Fibroblast of mammary gland (primary cell): ENCODE results near the gene CALB2.

Experiments used
- DNase-seq: peaks from one replicate; pipeline ENCODE4 v3.0.0-alpha.2; 2010; ENCODE audit warnings: low read depth
- H3K4me3 ChIP-seq: 2 replicates; pipeline ENCODE4 v1.5.1; 2011; ENCODE audit warnings: low read depth, mild to moderate bottlenecking, low read length, moderate library complexity; ENCODE audit not compliant: control insufficient read depth
- TF ChIP-seq, protein P1 (sequence below): conservative IDR thresholded peaks from 2 replicates; pipeline ENCODE4 v1.5.1; 2011; ENCODE audit warnings: low read depth, low read length, inconsistent platforms; ENCODE audit not compliant: control insufficient read depth, insufficient read depth

CALB2 gene

DNA sequence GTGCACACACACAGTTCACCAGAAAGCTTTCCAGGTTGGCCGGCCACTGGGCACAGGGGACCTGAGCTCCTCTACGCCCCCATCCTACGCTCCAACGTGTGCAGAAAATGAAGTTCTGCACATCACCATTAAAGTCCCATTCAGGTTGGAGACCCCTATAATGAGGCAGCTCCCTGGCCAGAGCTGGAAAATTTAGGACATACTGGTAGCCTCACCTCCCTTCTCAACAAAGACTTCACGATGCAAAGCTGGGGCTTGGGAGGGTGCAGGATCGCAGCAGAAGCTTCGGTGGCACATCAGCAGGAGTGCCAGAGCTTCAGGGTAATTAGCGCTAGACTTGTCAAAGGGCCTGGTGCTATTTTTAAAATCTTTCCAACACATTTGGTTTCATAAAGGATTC lies 15.4 kb upstream of the CALB2 start:
- no peak for DNase-seq
- TF ChIP-seq, protein P1, sequence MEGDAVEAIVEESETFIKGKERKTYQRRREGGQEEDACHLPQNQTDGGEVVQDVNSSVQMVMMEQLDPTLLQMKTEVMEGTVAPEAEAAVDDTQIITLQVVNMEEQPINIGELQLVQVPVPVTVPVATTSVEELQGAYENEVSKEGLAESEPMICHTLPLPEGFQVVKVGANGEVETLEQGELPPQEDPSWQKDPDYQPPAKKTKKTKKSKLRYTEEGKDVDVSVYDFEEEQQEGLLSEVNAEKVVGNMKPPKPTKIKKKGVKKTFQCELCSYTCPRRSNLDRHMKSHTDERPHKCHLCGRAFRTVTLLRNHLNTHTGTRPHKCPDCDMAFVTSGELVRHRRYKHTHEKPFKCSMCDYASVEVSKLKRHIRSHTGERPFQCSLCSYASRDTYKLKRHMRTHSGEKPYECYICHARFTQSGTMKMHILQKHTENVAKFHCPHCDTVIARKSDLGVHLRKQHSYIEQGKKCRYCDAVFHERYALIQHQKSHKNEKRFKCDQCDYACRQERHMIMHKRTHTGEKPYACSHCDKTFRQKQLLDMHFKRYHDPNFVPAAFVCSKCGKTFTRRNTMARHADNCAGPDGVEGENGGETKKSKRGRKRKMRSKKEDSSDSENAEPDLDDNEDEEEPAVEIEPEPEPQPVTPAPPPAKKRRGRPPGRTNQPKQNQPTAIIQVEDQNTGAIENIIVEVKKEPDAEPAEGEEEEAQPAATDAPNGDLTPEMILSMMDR: no peak
- H3K4me3 ChIP-seq: no peak overlapping the region

DNA sequence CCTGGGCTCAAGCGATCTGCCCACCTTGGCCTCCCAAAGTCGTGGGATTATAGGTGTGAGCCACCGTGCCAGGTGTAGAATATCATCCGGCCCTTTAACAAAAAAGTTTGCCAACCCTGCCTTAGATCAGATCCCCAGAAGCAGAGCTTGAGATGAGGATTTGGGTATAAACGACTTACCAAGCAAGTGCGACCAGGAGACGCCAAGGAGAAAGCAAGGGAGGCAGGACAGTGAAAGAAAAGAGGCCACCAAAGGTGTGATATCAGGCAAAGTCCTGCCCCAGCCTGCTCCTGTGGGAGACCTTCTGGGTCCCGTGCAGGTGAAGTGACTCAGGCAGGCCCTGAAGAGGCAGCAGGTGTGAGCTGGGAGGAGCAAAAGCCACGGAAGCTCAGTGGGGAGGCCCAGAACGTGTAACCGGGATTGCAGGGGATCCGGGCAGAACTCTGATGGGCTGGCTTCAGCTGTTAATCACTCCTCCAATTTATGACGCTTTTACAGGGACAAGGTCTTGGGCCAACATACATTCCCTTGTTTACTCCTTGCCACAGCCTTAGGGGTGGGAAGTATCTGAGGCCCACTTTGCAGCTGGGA lies 14.1 kb upstream of the CALB2 start:
- DNase-seq: no peak
- TF ChIP-seq, protein P1: no peak

DNA sequence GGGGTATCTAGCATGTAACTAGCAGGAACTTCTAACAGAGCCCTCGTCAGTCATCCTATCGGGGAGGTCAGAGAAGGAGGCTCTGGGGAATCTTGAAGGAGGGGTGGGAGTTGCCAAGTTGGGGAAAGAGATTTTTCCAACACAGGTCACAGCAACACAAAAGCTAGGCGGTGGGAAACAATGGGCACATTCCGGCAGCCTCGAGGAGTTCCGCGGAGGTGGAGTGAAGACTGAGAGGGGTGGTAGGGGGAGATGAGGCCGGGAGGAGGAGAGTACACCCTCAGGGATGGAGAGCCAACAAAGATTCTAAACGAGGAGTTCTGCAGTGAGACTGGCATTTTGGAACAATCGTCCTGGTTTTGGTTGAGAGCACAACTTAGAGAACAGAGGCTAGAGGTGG lies 13.5 kb upstream of the CALB2 start:
- H3K4me3 ChIP-seq: no peak overlapping the region
- DNase-seq: no peak

More for the DNA sequence above, 14.1 kb upstream of the CALB2 start:
- H3K4me3 ChIP-seq: no peak overlapping the region

DNA sequence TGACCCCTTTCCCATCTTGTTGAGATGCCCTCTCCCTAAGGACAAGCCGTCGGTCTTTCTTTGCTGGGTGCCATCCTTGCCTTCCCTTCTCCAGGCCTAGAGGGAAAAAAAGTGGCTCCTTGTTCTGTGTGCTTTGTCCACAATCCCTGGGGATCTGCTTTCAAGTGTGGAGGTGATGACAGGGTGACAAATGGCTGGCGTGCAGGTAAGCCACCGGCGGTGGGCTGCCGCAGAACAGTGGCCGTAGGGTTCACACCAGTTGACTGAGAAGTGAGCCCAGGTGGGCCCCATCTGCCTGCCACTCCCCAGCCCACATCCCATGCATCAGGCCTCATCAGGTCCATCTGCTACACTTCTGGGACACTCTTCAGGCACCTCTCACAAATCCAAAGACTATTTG lies 11.4 kb upstream of the CALB2 start:
- TF ChIP-seq, protein P1: no peak
- no peak overlapping the region for H3K4me3 ChIP-seq
- DNase-seq: no peak

More for the DNA sequence above, 13.5 kb upstream of the CALB2 start:
- TF ChIP-seq, protein P1: no peak

DNA sequence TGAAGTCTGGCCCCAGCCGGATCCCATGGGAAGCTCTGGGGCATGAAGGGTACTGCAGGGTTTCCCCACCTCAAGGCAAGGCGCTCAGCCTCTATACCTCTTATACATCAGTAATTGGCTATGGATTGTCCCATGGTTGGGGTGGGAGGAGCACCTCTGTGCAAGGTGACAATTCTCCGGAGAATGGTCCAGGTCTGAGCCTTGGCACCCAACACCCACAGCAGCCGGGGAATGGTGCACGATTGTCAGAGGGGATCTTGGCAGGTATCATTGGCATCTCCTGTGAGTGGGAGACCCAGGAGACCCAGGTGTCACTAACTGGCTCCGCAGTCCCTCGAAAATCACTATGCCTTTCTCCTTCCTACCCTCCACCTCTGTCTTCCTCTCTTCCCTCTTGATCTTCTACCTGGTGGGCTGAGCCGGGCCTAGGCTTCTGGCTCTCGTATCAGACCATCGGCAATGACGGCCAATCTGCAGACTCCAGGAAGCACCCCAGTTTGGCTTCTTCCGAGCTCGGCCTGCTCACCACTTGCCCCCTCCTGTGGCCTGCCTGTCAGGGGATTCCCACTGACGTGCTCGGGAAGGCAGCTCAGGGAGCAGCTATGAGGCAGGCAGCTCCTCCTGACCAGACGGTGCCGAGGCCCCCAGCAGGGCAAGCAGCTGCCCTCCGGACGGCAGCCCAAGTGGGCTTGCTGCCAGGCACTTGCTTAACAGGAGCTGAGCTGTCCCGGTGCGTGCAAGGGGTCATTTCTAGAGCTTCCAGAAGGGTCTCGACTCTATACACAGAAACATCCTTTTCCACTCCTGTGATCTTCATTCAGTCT lies 10.0 kb upstream of the CALB2 start:
- TF ChIP-seq, protein P1: no peak
- no peak for DNase-seq
- no peak overlapping the region for H3K4me3 ChIP-seq

DNA sequence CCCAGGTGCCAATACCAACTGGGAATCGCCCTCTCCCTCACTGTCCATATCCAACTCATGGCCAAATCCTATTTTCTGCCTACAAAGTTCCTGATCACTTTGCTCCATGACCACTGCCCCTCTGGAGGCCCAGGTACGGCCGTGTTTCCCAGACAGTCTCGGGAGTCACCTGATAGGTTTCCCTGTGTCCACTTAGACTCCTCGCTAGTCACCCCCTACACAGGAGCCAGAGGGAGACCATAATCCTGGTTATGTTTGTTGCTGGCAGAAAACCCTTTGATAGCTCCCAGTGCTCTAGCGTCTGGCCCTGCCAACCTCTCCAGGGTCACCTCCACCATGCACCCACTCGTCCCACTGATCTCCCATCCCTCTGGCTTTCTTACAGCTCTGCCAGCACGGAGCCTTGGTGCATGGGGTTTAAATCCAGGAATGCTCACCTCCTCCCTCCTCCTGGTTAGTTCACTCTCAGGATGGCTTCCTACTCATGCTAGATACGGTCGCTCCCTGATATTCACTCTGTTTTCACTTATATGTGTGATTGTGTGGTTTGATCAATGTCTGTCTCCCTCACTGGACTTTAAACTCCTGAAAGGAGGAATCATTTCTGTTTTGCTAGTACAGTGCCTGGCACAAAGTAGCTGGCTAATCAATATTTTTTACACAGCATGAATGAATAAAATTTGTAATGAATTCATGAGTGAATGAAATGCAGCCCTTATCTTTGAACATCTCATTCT lies 7.5 kb upstream of the CALB2 start:
- H3K4me3 ChIP-seq: no peak overlapping the region
- TF ChIP-seq, protein P1: no peak
- DNase-seq: no peak
